CD14-positive monocyte (primary cell): ENCODE measurements around the gene MAP2K4. TPM values are rescaled to one million over a fixed set of nuclear protein-coding genes. Genes with fewer than 3 reads are reported as not detected.

Experiments used
- DNase-seq, 3 donors: peaks; one replicate each; pipeline ENCODE4 v3.0.0-alpha.2; 2011 to 2022
- H2AFZ ChIP-seq: 2 replicates; pipeline ENCODE4 v1.6.0; 2012; ENCODE audit warnings: mild to moderate bottlenecking, low read depth, low read length, inconsistent platforms; ENCODE audit not compliant: insufficient read depth, poor library complexity, severe bottlenecking
- H3K27ac ChIP-seq, 2 donors: 1 replicate in 1 of 2; 2 replicates in 1 of 2; pipeline ENCODE4 v1.5.1; 2012 to 2013; ENCODE audit warnings: low read length in 2 of 2, control low read depth in 1 of 2, inconsistent platforms in 1 of 2, low read depth in 1 of 2, mild to moderate bottlenecking in 1 of 2
- H3K27me3 ChIP-seq, 2 donors: one replicate each; pipeline versions ENCODE4 v1.6.0 to v1.6.1; 2011 to 2013; ENCODE audit warnings: low read length in 2 of 2; ENCODE audit not compliant: control insufficient read depth in 2 of 2, insufficient read depth in 2 of 2
- H3K36me3 ChIP-seq, 2 donors: replicated peaks in 1 of 2; 1 replicate in 1 of 2; 2 replicates in 1 of 2; pipeline versions ENCODE4 v1.5.1 to v1.6.1; 2012 to 2013; ENCODE audit warnings: low read length in 2 of 2, control low read depth in 1 of 2, inconsistent platforms in 1 of 2, mild to moderate bottlenecking in 1 of 2; ENCODE audit not compliant: insufficient read depth in 2 of 2, control insufficient read depth in 1 of 2
- H3K4me1 ChIP-seq, 2 donors: 1 replicate in 1 of 2; 2 replicates in 1 of 2; pipeline versions ENCODE4 v1.5.1 to v1.6.1; 2012 to 2013; ENCODE audit warnings: low read length in 2 of 2, control low read depth in 1 of 2, inconsistent platforms in 1 of 2, mild to moderate bottlenecking in 1 of 2, moderate library complexity in 1 of 2; ENCODE audit not compliant: insufficient read depth in 2 of 2, control insufficient read depth in 1 of 2
- H3K4me2 ChIP-seq: replicated peaks from 2 replicates; pipeline ENCODE3; 2012; ENCODE audit warnings: low read length, moderate library complexity, mild to moderate bottlenecking; ENCODE audit not compliant: poor library complexity, severe bottlenecking; ENCODE audit errors: extremely low read depth
- H3K4me3 ChIP-seq, 3 experiments: fragments of 200-600 bp in 1 of 3; sonication (generic) in 1 of 3; replicated peaks in 1 of 3; 1 replicate in 2 of 3; 2 replicates in 1 of 3; pipeline ENCODE4 v1.5.1; 2011 to 2013; ENCODE audit warnings: low read length in 3 of 3, mild to moderate bottlenecking in 3 of 3, control low read depth in 2 of 3, low read depth in 2 of 3, inconsistent platforms in 1 of 3, moderate library complexity in 1 of 3
- H3K79me2 ChIP-seq: 2 replicates; pipeline ENCODE4 v1.6.0; 2012; ENCODE audit warnings: mild to moderate bottlenecking, control low read depth, inconsistent platforms, low read length, moderate library complexity; ENCODE audit not compliant: insufficient read depth
- H3K9ac ChIP-seq: 2 replicates; pipeline ENCODE4 v1.6.0; 2017; ENCODE audit warnings: low read length, mild to moderate bottlenecking; ENCODE audit not compliant: insufficient read depth, poor library complexity, severe bottlenecking
- H3K9me3 ChIP-seq, 2 donors: replicated peaks in 1 of 2; 1 replicate in 1 of 2; 2 replicates in 1 of 2; pipeline versions ENCODE4 v1.5.1 to v1.6.1; 2012 to 2013; ENCODE audit warnings: low read length in 2 of 2, control low read depth in 1 of 2; ENCODE audit not compliant: control insufficient read depth in 1 of 2, insufficient read depth in 1 of 2
- H4K20me1 ChIP-seq: 2 replicates; pipeline ENCODE4 v1.6.0; 2012; ENCODE audit warnings: mild to moderate bottlenecking, low read length, control low read depth, moderate library complexity; ENCODE audit not compliant: insufficient read depth
- H3K27ac Mint-ChIP-seq, 7 donors: one replicate each; pipeline ENCODE4 v1.8.0; 2020; ENCODE audit warnings: mild to moderate bottlenecking in 7 of 7, mixed read lengths in 7 of 7, moderate library complexity in 6 of 7, inconsistent platforms in 2 of 7
- H3K27me3 Mint-ChIP-seq, 3 donors: one replicate each; pipeline ENCODE4 v1.8.0; 2021 to 2022; ENCODE audit warnings: low read depth in 3 of 3, mild to moderate bottlenecking in 3 of 3, mixed read lengths in 3 of 3, moderate library complexity in 3 of 3, inconsistent platforms in 1 of 3
- H3K36me3 Mint-ChIP-seq, 2 donors: one replicate each; pipeline ENCODE4 v1.8.0; 2020; ENCODE audit warnings: mixed read lengths in 2 of 2, inconsistent platforms in 1 of 2, mild to moderate bottlenecking in 1 of 2
- H3K4me1 Mint-ChIP-seq: one replicate; pipeline ENCODE4 v1.8.0; 2020; ENCODE audit warnings: mild to moderate bottlenecking, mixed read lengths
- H3K4me3 Mint-ChIP-seq, 2 donors: one replicate each; pipeline ENCODE4 v1.8.0; 2020; ENCODE audit warnings: mild to moderate bottlenecking in 2 of 2, mixed read lengths in 2 of 2, moderate library complexity in 1 of 2
- H3K9me3 Mint-ChIP-seq, 7 donors: one replicate each; pipeline ENCODE4 v1.8.0; 2020 to 2022; ENCODE audit warnings: mixed read lengths in 7 of 7, mild to moderate bottlenecking in 6 of 7, moderate library complexity in 6 of 7, inconsistent platforms in 2 of 7
- CTCF ChIP-seq: fragments of 200-600 bp; IDR thresholded peaks from one replicate; pipeline ENCODE4 v1.8.0; 2022; ENCODE audit warnings: antibody characterized with exemption, mild to moderate bottlenecking
- WGBS: methylation state at CpG from one replicate; pipeline ENCODE4 v1.1.5; 2013; ENCODE audit warnings: missing lambda C conversion rate; ENCODE audit not compliant: insufficient coverage; 5-methylcytosine and 5-hydroxymethylcytosine counted together
- intact Hi-C, 2 donors: fragments of 100-400 bp; cut with micrococcal nuclease; formaldehyde crosslinking; loops; one replicate each; pipeline versions ENCODE4 v1.15.0 to v1.15.1; 2023
- polyA plus RNA-seq, 3 donors: library from polyadenylated mRNA; depleted of rRNA in 1 of 3; unstranded in 2 of 3; stranded (reverse) in 1 of 3; fragments of 300-500 nt in 2 of 3; fragments of >200 nt in 1 of 3; fragmentation: Illumina TruSeq in 2 of 3; gene quantifications; 1 replicate in 2 of 3; 2 replicates in 1 of 3; pipeline ENCODE4 v1.2.3, GENCODE V29; 2012 to 2021

The MAP2K4 gene
- polyA plus RNA-seq, 3 donors: 8.1 to 41.8 (median 23.2) TPM

- Mint-ChIP-seq H3K27ac (no peak overlapping the region), H3K4me1 (no peaks in the 10 kb centered on the region), H3K9me3 (peaks cover 0 to 6% (median 4%) of the 10 kb centered on the region in 7 donors), H3K36me3 (peaks cover 52 to 56% of the 10 kb centered on the region in 2 donors), H3K27me3 (no peaks in the 10 kb centered on the region), H3K4me3 (no peak overlapping the region)
- no peaks in the 10 kb centered on the region for H3K9me3 ChIP-seq
- no peak for TF ChIP-seq CTCF
- H3K27me3 ChIP-seq: no peaks in the 10 kb centered on the region
- peaks cover 5% of the 10 kb centered on the region for H4K20me1 ChIP-seq
- H3K4me1 ChIP-seq: no peaks in the 10 kb centered on the region
- peaks cover 14 to 63% of the 10 kb centered on the region in 2 donors for H3K36me3 ChIP-seq
- H2AFZ ChIP-seq: no peak overlapping the region
- WGBS: no CpG with 5 or more reads among the region's 3 CpGs
- H3K27ac ChIP-seq: no peak overlapping the region
- no peak overlapping the region for H3K4me3 ChIP-seq
- H3K9ac ChIP-seq: no peak overlapping the region
- no peaks in the 10 kb centered on the region for H3K79me2 ChIP-seq
- intact Hi-C loops: no loop called here
- no peak for DNase-seq
- no peak overlapping the region for H3K4me2 ChIP-seq
These were observed 53.7 kb downstream of the MAP2K4 start for GRCh38 chr17:12074346-12074745.

- no peak overlapping the region for H3K4me3 ChIP-seq
- no peaks in the 10 kb centered on the region for H3K27me3 Mint-ChIP-seq
- no peak overlapping the region for H3K4me3 Mint-ChIP-seq
- DNase-seq: no peak
- no peaks in the 10 kb centered on the region for H3K79me2 ChIP-seq
- intact Hi-C loops: no loop called here
- H3K36me3 ChIP-seq: peaks cover 17 to 62% of the 10 kb centered on the region in 2 donors
- H3K27me3 ChIP-seq: no peaks in the 10 kb centered on the region
- no peak overlapping the region for H3K27ac ChIP-seq
- H3K4me2 ChIP-seq: no peak overlapping the region
- H3K36me3 Mint-ChIP-seq: peaks cover 59 to 73% of the 10 kb centered on the region in 2 donors
- H3K9me3 Mint-ChIP-seq: peaks cover 0 to 6% (median 4%) of the 10 kb centered on the region in 7 donors
- no peak for TF ChIP-seq CTCF
- no peaks in the 10 kb centered on the region for H3K4me1 Mint-ChIP-seq
- H3K9me3 ChIP-seq: no peaks in the 10 kb centered on the region
- H3K27ac Mint-ChIP-seq: peak overlapping the region in 1 of 7 donors; percentile 6
- WGBS: no CpG with 5 or more reads among the region's 2 CpGs
- no peak overlapping the region for H3K9ac ChIP-seq
- no peaks in the 10 kb centered on the region for H3K4me1 ChIP-seq
- H4K20me1 ChIP-seq: peaks cover 9% of the 10 kb centered on the region
- H2AFZ ChIP-seq: no peak overlapping the region
These were observed 57.1 kb downstream of the MAP2K4 start for GRCh38 chr17:12077773-12078172.
